Liver (tissue), 9 donors: ENCODE measurements around the gene PDE2A. TPM values are rescaled to one million over a fixed set of nuclear protein-coding genes. Genes with fewer than 3 reads are reported as not detected.

Experiments used
- DNase-seq: peaks from one replicate; pipeline ENCODE4 v3.0.0-alpha.2; 2017; ENCODE audit warnings: low spot score
- H3K27ac ChIP-seq, 2 donors: one replicate each; pipeline ENCODE4 v1.7.0; 2013; ENCODE audit warnings: inconsistent platforms in 2 of 2, low read length in 2 of 2, control low read depth in 1 of 2, low read depth in 1 of 2, mild to moderate bottlenecking in 1 of 2
- H3K27me3 ChIP-seq, 4 donors: one replicate each; pipeline versions ENCODE4 v1.6.1 to v1.7.0; 2013; ENCODE audit warnings: low read length in 3 of 4, inconsistent platforms in 1 of 4, mild to moderate bottlenecking in 1 of 4, moderate library complexity in 1 of 4; ENCODE audit not compliant: control insufficient read depth in 4 of 4, insufficient read depth in 4 of 4
- H3K36me3 ChIP-seq, 4 donors: one replicate each; pipeline versions ENCODE4 v1.6.1 to v1.7.0; 2013; ENCODE audit warnings: low read length in 3 of 4, mild to moderate bottlenecking in 3 of 4, low read depth in 1 of 4, moderate library complexity in 1 of 4; ENCODE audit not compliant: control insufficient read depth in 4 of 4, insufficient read depth in 3 of 4
- H3K4me1 ChIP-seq, 4 donors: one replicate each; pipeline versions ENCODE4 v1.6.1 to v1.7.0; 2013; ENCODE audit warnings: low read length in 3 of 4, mild to moderate bottlenecking in 3 of 4, moderate library complexity in 1 of 4; ENCODE audit not compliant: control insufficient read depth in 4 of 4, insufficient read depth in 4 of 4
- H3K4me3 ChIP-seq, 3 donors: one replicate each; pipeline versions ENCODE4 v1.6.1 to v1.7.0; 2013; ENCODE audit warnings: low read length in 3 of 3, control low read depth in 1 of 3, low read depth in 1 of 3, mild to moderate bottlenecking in 1 of 3
- H3K9ac ChIP-seq, 2 donors: one replicate each; pipeline ENCODE4 v1.7.0; 2013; ENCODE audit warnings: low read length in 2 of 2, mild to moderate bottlenecking in 2 of 2, moderate library complexity in 2 of 2, control low read depth in 1 of 2, low read depth in 1 of 2
- H3K9me3 ChIP-seq, 4 donors: one replicate each; pipeline versions ENCODE4 v1.6.1 to v1.7.0; 2013; ENCODE audit warnings: low read length in 3 of 4; ENCODE audit not compliant: control insufficient read depth in 4 of 4
- CTCF ChIP-seq: fragments of 150-350 bp; IDR thresholded peaks from 2 replicates; pipeline ENCODE4 v1.5.1; 2017; ENCODE audit warnings: improper control_type of control experiment, low read depth, low read length; ENCODE audit not compliant: missing input control
- EGR1 ChIP-seq, 2 donors: IDR thresholded peaks; 2 replicates each; pipeline ENCODE4 v1.6.1; 2016 to 2018; ENCODE audit warnings: antibody characterized with exemption in 2 of 2, low read depth in 2 of 2
- FOXA2 ChIP-seq: IDR thresholded peaks from 2 replicates; pipeline ENCODE4 v1.6.1; 2016; ENCODE audit warnings: antibody characterized with exemption
- HNF4G ChIP-seq: IDR thresholded peaks from 2 replicates; pipeline ENCODE4 v1.6.1; 2016; ENCODE audit warnings: antibody characterized with exemption
- NR2F2 ChIP-seq: IDR thresholded peaks from 2 replicates; pipeline ENCODE4 v1.6.1; 2016; ENCODE audit warnings: antibody characterized with exemption
- RAD21 ChIP-seq, 2 donors: IDR thresholded peaks; 2 replicates each; pipeline ENCODE4 v1.6.1; 2016; ENCODE audit warnings: antibody characterized with exemption in 2 of 2, mild to moderate bottlenecking in 2 of 2
- TAF1 ChIP-seq: conservative IDR thresholded peaks from 2 replicates; pipeline ENCODE4 v1.6.1; 2016; ENCODE audit warnings: antibody characterized with exemption, mild to moderate bottlenecking
- YY1 ChIP-seq: IDR thresholded peaks from 2 replicates; pipeline ENCODE4 v1.6.1; 2016; ENCODE audit warnings: antibody characterized with exemption, mild to moderate bottlenecking
- WGBS: extraction: QIAGEN DNeasy Blood & Tissue Kit; methylation state at CpG from one replicate; pipeline ENCODE4 v1.1.7; 2013; 5-methylcytosine and 5-hydroxymethylcytosine counted together
- polyA plus RNA-seq, 2 donors: library from polyadenylated mRNA; stranded (reverse) in 1 of 2; unstranded in 1 of 2; fragments of 200-250 nt in 1 of 2; fragments of >200 nt in 1 of 2; fragmentation: Nextera tagmentation in 1 of 2; extraction: Ambion mirVana in 1 of 2; gene quantifications; one replicate each; pipeline versions ENCODE4 v1.2.1 to v1.2.3, GENCODE V29; 2013 to 2015
- total RNA-seq, 2 donors: library from RNA; depleted of rRNA; stranded (reverse); fragments of >200 nt; gene quantifications; one replicate each; pipeline ENCODE4 v1.2.3, GENCODE V29; 2014
- TF ChIP-seq, protein P1 (sequence below): IDR thresholded peaks from 2 replicates; pipeline ENCODE4 v1.6.1; 2016; ENCODE audit warnings: antibody characterized with exemption
- TF ChIP-seq, protein P2 (sequence below): IDR thresholded peaks from 2 replicates; pipeline ENCODE4 v1.6.1; 2016; ENCODE audit warnings: antibody characterized with exemption
- TF ChIP-seq, protein P3 (sequence below): IDR thresholded peaks from 2 replicates; pipeline ENCODE4 v1.6.1; 2016; ENCODE audit warnings: antibody characterized with exemption, mild to moderate bottlenecking
- donor health status: healthy.
- donor health status: healthy.
- donor health status: healthy.
- donor health status: healthy.
- donor health status: healthy.

Gene PDE2A
- total and polyA plus RNA-seq, 4 donors, result 4.3 to 32.8 (median 12.9) TPM

DNA sequence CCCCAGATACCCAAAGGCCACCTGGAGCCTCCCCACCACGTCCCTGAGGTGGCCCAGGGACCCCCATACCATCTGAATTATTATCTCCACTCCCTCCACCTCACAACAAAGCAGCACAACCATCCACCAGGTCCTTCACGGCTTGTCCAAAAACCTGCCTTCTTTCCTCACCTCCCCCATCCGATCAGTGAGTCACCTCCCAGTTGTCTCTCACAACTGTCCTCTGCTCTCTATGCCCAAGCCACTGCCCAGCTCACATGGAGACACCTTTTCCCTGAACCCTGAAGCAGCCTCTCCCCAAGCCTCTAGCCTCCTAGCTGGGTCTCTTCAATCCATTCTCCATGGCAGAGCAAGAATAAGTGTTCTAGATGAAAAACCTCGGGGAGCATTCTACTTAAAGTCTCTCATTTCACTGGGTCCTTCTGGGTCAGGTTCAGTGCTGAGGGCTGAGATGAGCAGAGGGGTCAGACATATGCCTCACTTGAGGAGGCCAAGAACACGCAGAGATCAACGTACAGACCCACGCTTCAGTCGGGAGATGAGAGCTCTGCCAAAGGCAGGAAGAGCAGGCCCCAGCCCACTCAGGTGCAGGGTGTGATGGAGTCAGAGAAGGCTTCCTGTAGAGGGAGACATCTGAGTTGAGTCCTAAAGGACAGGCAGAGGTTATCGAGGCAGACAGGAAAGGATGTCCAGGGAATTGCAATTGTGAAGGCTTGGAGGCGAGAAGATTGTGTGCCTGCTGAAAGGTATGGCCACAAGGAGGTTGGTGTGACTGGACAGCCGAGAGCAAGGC is 74.7 kb downstream of the PDE2A start:
- Histone ChIP-seq H3K27me3 (no peaks in the 10 kb centered on the region), H3K4me3 (no peak overlapping the region), H3K27ac (no peak overlapping the region), H3K36me3 (no peaks in the 10 kb centered on the region), H3K9me3 (no peaks in the 10 kb centered on the region), H3K9ac (no peak overlapping the region), H3K4me1 (no peaks in the 10 kb centered on the region)
- no peak for DNase-seq
- no peak for TF ChIP-seq HNF4G
- TF ChIP-seq, protein P1, sequence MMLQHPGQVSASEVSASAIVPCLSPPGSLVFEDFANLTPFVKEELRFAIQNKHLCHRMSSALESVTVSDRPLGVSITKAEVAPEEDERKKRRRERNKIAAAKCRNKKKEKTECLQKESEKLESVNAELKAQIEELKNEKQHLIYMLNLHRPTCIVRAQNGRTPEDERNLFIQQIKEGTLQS, result no peak
- TF ChIP-seq, protein P2, sequence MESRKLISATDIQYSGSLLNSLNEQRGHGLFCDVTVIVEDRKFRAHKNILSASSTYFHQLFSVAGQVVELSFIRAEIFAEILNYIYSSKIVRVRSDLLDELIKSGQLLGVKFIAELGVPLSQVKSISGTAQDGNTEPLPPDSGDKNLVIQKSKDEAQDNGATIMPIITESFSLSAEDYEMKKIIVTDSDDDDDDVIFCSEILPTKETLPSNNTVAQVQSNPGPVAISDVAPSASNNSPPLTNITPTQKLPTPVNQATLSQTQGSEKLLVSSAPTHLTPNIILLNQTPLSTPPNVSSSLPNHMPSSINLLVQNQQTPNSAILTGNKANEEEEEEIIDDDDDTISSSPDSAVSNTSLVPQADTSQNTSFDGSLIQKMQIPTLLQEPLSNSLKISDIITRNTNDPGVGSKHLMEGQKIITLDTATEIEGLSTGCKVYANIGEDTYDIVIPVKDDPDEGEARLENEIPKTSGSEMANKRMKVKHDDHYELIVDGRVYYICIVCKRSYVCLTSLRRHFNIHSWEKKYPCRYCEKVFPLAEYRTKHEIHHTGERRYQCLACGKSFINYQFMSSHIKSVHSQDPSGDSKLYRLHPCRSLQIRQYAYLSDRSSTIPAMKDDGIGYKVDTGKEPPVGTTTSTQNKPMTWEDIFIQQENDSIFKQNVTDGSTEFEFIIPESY, result no peak
- WGBS, result 77% methylated on average over 11 of the region's 11 CpGs

- Histone ChIP-seq H3K36me3 (no peaks in the 10 kb centered on the region), H3K4me1 (no peaks in the 10 kb centered on the region), H3K27me3 (no peaks in the 10 kb centered on the region), H3K9ac (no peak overlapping the region), H3K4me3 (no peak overlapping the region), H3K27ac (no peak overlapping the region), H3K9me3 (no peaks in the 10 kb centered on the region)
- peak; percentile 73 to 82 for TF ChIP-seq RAD21 (IDR thresholded peaks at IDR 0.05)
- TF ChIP-seq CTCF, result peak; percentile 37
- TF ChIP-seq NR2F2, result no peak
- peak; percentile 41 for DNase-seq
- WGBS, result 31% methylated on average over 11 of the region's 11 CpGs
Observed at GRCh38 chr11:72598906-72599305, 75.3 kb downstream of the PDE2A start.

DNA sequence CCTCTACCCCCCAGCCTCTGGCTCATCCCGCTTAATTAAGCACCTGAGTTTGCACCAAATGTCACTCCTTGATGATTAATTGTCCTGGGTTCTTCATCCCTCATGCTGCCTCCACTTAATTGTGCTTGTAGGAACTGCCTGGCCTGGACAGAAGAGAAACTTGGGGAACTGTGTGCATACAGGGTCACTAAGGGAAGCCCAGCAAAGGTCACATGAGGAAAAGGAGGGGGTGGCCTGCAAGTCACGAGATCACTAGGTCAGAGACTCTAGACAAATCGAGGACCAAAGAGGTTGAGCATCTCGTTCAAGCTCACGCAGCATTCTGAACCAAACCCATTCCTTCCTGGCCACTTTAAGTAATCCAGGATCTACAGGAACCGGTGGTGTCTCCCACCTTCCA is 75.8 kb downstream of the PDE2A start:
- no peak overlapping the region for H3K4me3 ChIP-seq
- H3K4me1 ChIP-seq, result no peaks in the 10 kb centered on the region
- H3K9me3 ChIP-seq, result no peaks in the 10 kb centered on the region
- 47% methylated on average over 6 of the region's 6 CpGs for WGBS
- no peak overlapping the region for H3K9ac ChIP-seq
- DNase-seq, result no peak
- no peaks in the 10 kb centered on the region for H3K27me3 ChIP-seq
- TF ChIP-seq, protein P1, result no peak
- TF ChIP-seq YY1 (no peak), HNF4G (no peak), FOXA2 (no peak), EGR1 (IDR thresholded peaks at IDR 0.05; ENCODE audit: low read depth in 2 of 2) (no peak), NR2F2 (no peak), TAF1 (no peak), RAD21 (IDR thresholded peaks at IDR 0.05) (no peak)
- TF ChIP-seq, protein P2, result no peak
- TF ChIP-seq, protein P3, sequence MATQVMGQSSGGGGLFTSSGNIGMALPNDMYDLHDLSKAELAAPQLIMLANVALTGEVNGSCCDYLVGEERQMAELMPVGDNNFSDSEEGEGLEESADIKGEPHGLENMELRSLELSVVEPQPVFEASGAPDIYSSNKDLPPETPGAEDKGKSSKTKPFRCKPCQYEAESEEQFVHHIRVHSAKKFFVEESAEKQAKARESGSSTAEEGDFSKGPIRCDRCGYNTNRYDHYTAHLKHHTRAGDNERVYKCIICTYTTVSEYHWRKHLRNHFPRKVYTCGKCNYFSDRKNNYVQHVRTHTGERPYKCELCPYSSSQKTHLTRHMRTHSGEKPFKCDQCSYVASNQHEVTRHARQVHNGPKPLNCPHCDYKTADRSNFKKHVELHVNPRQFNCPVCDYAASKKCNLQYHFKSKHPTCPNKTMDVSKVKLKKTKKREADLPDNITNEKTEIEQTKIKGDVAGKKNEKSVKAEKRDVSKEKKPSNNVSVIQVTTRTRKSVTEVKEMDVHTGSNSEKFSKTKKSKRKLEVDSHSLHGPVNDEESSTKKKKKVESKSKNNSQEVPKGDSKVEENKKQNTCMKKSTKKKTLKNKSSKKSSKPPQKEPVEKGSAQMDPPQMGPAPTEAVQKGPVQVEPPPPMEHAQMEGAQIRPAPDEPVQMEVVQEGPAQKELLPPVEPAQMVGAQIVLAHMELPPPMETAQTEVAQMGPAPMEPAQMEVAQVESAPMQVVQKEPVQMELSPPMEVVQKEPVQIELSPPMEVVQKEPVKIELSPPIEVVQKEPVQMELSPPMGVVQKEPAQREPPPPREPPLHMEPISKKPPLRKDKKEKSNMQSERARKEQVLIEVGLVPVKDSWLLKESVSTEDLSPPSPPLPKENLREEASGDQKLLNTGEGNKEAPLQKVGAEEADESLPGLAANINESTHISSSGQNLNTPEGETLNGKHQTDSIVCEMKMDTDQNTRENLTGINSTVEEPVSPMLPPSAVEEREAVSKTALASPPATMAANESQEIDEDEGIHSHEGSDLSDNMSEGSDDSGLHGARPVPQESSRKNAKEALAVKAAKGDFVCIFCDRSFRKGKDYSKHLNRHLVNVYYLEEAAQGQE, result no peak
- no peak overlapping the region for H3K27ac ChIP-seq
- no peaks in the 10 kb centered on the region for H3K36me3 ChIP-seq
